K562 (cell line): Measurements from ENCODE around the gene RPP38. TPM values are rescaled to one million over a fixed set of nuclear protein-coding genes. Genes with fewer than 3 reads are reported as not detected.

Experiments
- C11orf30 ChIP-seq: fragments of 450-650 bp; IDR thresholded peaks from 2 replicates; pipeline ENCODE4 v1.6.1; 2016; ENCODE audit warnings: low read depth, mild to moderate bottlenecking
- CSDE1 ChIP-seq, 2 experiments: fragments of 450-650 bp; IDR thresholded peaks; 2 replicates each; pipeline ENCODE4 v1.6.1; 2016; ENCODE audit warnings: mild to moderate bottlenecking in 1 of 2
- FOXJ3 ChIP-seq: sonication (generic); formaldehyde crosslinking; IDR thresholded peaks from 2 replicates; pipeline ENCODE4 v1.4.0; 2020; ENCODE audit warnings: mild to moderate bottlenecking, missing genetic modification reagents
- GABPA ChIP-seq: fragments of 200-800 bp; sonication (Bioruptor generic); conservative IDR thresholded peaks from 2 replicates; pipeline ENCODE4 v1.6.1; 2016; ENCODE audit warnings: low read depth, missing genetic modification characterization, missing compliant biosample characterization
- GABPB1 ChIP-seq: sonication (generic); formaldehyde crosslinking; IDR thresholded peaks from 2 replicates; pipeline ENCODE4 v1.8.0; 2022; ENCODE audit warnings: mild to moderate bottlenecking, missing genetic modification reagents
- ILF3 ChIP-seq: fragments of 450-650 bp; IDR thresholded peaks from 2 replicates; pipeline ENCODE4 v1.6.1; 2018; ENCODE audit warnings: antibody characterized with exemption, mild to moderate bottlenecking, moderate library complexity, borderline replicate concordance
- JUNB ChIP-seq: fragments of 450-650 bp; formaldehyde crosslinking; conservative IDR thresholded peaks from 2 replicates; pipeline ENCODE4 v1.4.0; 2020; ENCODE audit warnings: mild to moderate bottlenecking
- MAZ ChIP-seq, 2 experiments: fragments of 450-650 bp in 1 of 2; sonication (generic) in 1 of 2; formaldehyde crosslinking; IDR thresholded peaks in 1 of 2; conservative IDR thresholded peaks in 1 of 2; 2 replicates each; pipeline versions ENCODE4 v1.4.0 to v1.5.0; 2020; ENCODE audit warnings: mild to moderate bottlenecking in 1 of 2, missing genetic modification reagents in 1 of 2
- NFIC ChIP-seq: fragments of 450-650 bp; IDR thresholded peaks from 2 replicates; pipeline ENCODE4 v1.6.1; 2017; ENCODE audit warnings: mild to moderate bottlenecking, inconsistent platforms
- NR1H2 ChIP-seq: sonication (generic); formaldehyde crosslinking; IDR thresholded peaks from 2 replicates; pipeline ENCODE4 v1.4.0; 2020; ENCODE audit warnings: mild to moderate bottlenecking, missing genetic modification reagents
- RFX1 ChIP-seq: fragments of 450-650 bp; IDR thresholded peaks from 2 replicates; pipeline ENCODE4 v1.6.1; 2016; ENCODE audit warnings: mild to moderate bottlenecking, moderate library complexity
- SAP30 ChIP-seq: fragments of 200-600 bp; sonication (generic); IDR thresholded peaks from 2 replicates; pipeline ENCODE4 v1.6.1; 2012; ENCODE audit warnings: borderline replicate concordance, low read depth, mild to moderate bottlenecking, moderate library complexity, low read length, control low read depth, inconsistent platforms; ENCODE audit not compliant: insufficient read depth, poor library complexity, severe bottlenecking
- SUPT5H ChIP-seq: fragments of 450-650 bp; IDR thresholded peaks from 2 replicates; pipeline ENCODE4 v1.6.1; 2016
- ZBTB9 ChIP-seq: fragments of 450-650 bp; formaldehyde crosslinking; IDR thresholded peaks from 2 replicates; pipeline ENCODE4 v1.4.0; 2020; ENCODE audit warnings: mild to moderate bottlenecking, moderate library complexity
- ZNF134 ChIP-seq: fragments of 250-450 bp; sonication (Bioruptor Pico); conservative IDR thresholded peaks from 2 replicates; pipeline ENCODE4 v1.4.0; 2020
- ZNF384 ChIP-seq: IDR thresholded peaks from 2 replicates; pipeline ENCODE4 v1.6.1; 2012; ENCODE audit warnings: low read depth, low read length, improper control_type of control experiment
- polyA plus RNA-seq, 8 experiments: library from polyadenylated mRNA; depleted of rRNA in 4 of 8; stranded (reverse) in 5 of 8; unstranded in 3 of 8; fragments of >200 nt; fragmentation: Nextera tagmentation in 2 of 8; fragmentation: Illumina TruSeq in 1 of 8; extraction: Ambion mirVana in 2 of 8; extraction: Trizol in 1 of 8; gene quantifications; 2 replicates each; pipeline versions ENCODE4 v1.2.1 to v1.2.3, GENCODE V29; 2011 to 2014; ENCODE audit warnings: inconsistent platforms in 1 of 8, missing spikeins in 1 of 8
- total RNA-seq, 7 experiments: library from RNA; depleted of rRNA in 6 of 7; stranded (reverse); fragments of >200 nt in 6 of 7; fragmentation: Illumina TruSeq in 2 of 7; extraction: Trizol in 2 of 7; gene quantifications; 2 replicates each; pipeline versions ENCODE4 v1.2.1 to v1.2.3, GENCODE V29; 2011 to 2021; ENCODE audit warnings: low replicate concordance in 1 of 7
- TF ChIP-seq, protein P1 (sequence below): fragments of 450-650 bp; IDR thresholded peaks from 2 replicates; pipeline ENCODE4 v1.7.0; 2016; ENCODE audit warnings: borderline replicate concordance
- TF ChIP-seq, protein P2 (sequence below): fragments of 450-650 bp; IDR thresholded peaks from 2 replicates; pipeline ENCODE4 v1.7.1; 2018; ENCODE audit warnings: mild to moderate bottlenecking, low read depth; ENCODE audit not compliant: partially characterized antibody
- TF ChIP-seq, protein P3 (sequence below): sonication (generic); formaldehyde crosslinking; IDR thresholded peaks from 2 replicates; pipeline ENCODE4 v1.4.0; 2020; ENCODE audit warnings: mild to moderate bottlenecking, missing genetic modification reagents

The RPP38 gene
- total and polyA plus RNA-seq, 9 of the 15 experiments (the other 6 are each of a cell fraction or from before 2014, with no cell fraction given) = 26.3 to 58.6 (median 33.8) TPM

DNA sequence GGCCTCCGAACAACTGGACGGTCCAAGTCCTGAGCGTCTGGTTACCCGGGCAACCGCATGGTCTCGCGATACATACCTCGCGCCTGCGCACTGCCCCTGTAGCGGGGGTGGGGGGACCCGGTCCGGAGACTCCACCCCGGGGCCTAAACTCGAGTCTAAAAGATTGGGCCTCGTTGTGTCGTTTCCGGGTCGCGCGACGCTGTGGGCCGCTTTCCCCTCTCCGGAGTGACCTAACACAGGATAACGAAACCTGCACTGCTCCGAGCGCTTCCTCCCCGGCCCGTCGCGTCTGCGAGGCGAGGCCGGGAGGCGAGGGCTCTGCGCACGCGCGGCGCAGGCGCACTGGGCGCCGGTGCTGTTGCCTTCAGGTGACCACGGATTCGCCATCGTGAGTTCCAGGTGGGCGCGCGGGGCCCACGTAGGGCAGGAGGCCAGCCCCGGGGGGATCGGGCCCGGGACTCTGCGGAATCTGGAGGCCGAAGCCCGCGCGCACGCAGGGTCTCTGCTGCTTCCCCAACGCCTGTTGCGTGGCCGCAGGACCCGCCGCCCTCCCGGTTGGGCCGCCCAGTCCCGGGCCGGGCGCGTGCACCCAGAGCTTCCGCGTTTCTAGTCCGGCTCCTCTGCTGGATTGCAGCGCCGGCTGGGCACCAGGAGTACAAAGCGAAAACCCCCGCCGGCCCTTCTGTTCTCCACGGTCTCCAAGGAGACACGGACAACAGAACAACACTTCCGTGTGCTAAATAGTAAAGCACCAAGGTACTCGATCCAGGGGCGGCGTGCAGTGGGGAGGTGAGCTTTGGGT is at the start of gene RPP38 (continued):
- TF ChIP-seq MAZ (CRISPR knock-in tag; conservative IDR thresholded peaks at IDR 0.05 in 1 of 2, IDR thresholded peaks at IDR 0.05 in 1 of 2) (peak; percentile 82 to 83), GABPA (peak; percentile 77), RFX1 (peak; percentile 98), NR1H2 (CRISPR knock-in tag) (peak; percentile 81; the same call in 1 of the 2 replicates), NFIC (peak; percentile 41), SUPT5H (peak; percentile 86), ILF3 (0 out of 2 replicates have a peak, but pooled peaks have one; percentile 30), ZBTB9 (CRISPR knock-in tag) (peak; percentile 83; the same call in 1 of the 2 replicates), GABPB1 (CRISPR knock-in tag) (peak; percentile 86), C11orf30 (peak; percentile 40; the same call in 1 of the 2 replicates), FOXJ3 (CRISPR knock-in tag) (peak; percentile 72; the same call in 1 of the 2 replicates), JUNB (CRISPR knock-in tag) (no peak), SAP30 (peak; percentile 45), CSDE1 (IDR thresholded peaks at IDR 0.05) (peak in 1 of 2 experiments; percentile 63; a peak in 2 of 4 replicates), ZNF134 (CRISPR knock-in tag) (0 out of 2 replicates have a peak, but pooled peaks have one; percentile 10), ZNF384 (no peak)
- TF ChIP-seq, protein P1, sequence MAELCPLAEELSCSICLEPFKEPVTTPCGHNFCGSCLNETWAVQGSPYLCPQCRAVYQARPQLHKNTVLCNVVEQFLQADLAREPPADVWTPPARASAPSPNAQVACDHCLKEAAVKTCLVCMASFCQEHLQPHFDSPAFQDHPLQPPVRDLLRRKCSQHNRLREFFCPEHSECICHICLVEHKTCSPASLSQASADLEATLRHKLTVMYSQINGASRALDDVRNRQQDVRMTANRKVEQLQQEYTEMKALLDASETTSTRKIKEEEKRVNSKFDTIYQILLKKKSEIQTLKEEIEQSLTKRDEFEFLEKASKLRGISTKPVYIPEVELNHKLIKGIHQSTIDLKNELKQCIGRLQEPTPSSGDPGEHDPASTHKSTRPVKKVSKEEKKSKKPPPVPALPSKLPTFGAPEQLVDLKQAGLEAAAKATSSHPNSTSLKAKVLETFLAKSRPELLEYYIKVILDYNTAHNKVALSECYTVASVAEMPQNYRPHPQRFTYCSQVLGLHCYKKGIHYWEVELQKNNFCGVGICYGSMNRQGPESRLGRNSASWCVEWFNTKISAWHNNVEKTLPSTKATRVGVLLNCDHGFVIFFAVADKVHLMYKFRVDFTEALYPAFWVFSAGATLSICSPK = no peak
- TF ChIP-seq, protein P2, sequence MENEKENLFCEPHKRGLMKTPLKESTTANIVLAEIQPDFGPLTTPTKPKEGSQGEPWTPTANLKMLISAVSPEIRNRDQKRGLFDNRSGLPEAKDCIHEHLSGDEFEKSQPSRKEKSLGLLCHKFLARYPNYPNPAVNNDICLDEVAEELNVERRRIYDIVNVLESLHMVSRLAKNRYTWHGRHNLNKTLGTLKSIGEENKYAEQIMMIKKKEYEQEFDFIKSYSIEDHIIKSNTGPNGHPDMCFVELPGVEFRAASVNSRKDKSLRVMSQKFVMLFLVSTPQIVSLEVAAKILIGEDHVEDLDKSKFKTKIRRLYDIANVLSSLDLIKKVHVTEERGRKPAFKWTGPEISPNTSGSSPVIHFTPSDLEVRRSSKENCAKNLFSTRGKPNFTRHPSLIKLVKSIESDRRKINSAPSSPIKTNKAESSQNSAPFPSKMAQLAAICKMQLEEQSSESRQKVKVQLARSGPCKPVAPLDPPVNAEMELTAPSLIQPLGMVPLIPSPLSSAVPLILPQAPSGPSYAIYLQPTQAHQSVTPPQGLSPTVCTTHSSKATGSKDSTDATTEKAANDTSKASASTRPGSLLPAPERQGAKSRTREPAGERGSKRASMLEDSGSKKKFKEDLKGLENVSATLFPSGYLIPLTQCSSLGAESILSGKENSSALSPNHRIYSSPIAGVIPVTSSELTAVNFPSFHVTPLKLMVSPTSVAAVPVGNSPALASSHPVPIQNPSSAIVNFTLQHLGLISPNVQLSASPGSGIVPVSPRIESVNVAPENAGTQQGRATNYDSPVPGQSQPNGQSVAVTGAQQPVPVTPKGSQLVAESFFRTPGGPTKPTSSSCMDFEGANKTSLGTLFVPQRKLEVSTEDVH = no peak
- TF ChIP-seq, protein P3, sequence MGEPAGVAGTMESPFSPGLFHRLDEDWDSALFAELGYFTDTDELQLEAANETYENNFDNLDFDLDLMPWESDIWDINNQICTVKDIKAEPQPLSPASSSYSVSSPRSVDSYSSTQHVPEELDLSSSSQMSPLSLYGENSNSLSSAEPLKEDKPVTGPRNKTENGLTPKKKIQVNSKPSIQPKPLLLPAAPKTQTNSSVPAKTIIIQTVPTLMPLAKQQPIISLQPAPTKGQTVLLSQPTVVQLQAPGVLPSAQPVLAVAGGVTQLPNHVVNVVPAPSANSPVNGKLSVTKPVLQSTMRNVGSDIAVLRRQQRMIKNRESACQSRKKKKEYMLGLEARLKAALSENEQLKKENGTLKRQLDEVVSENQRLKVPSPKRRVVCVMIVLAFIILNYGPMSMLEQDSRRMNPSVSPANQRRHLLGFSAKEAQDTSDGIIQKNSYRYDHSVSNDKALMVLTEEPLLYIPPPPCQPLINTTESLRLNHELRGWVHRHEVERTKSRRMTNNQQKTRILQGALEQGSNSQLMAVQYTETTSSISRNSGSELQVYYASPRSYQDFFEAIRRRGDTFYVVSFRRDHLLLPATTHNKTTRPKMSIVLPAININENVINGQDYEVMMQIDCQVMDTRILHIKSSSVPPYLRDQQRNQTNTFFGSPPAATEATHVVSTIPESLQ = peak; percentile 94
